Thymus (tissue), 11 donors: ENCODE data around the gene HIVEP2. TPM values are rescaled to one million over a fixed set of nuclear protein-coding genes. Genes with fewer than 3 reads are reported as not detected.

Source experiments
- DNase-seq, 9 donors: peaks; one replicate each; pipeline ENCODE4 v3.0.0-alpha.2; 2013; ENCODE audit warnings: low spot score in 9 of 9, low read depth in 6 of 9, missing footprints in 1 of 9
- H3K27ac ChIP-seq, 2 donors: one replicate each; pipeline ENCODE4 v1.5.1; 2013; ENCODE audit warnings: control low read depth in 1 of 2, low read depth in 1 of 2, low read length in 1 of 2, mild to moderate bottlenecking in 1 of 2, moderate library complexity in 1 of 2
- H3K27me3 ChIP-seq, 2 donors: one replicate each; pipeline ENCODE4 v1.5.1; 2013; ENCODE audit warnings: low read length in 1 of 2; ENCODE audit not compliant: control insufficient read depth in 2 of 2, insufficient read depth in 1 of 2
- H3K36me3 ChIP-seq, 2 donors: one replicate each; pipeline ENCODE4 v1.5.1; 2013; ENCODE audit warnings: low read length in 1 of 2, mild to moderate bottlenecking in 1 of 2, moderate library complexity in 1 of 2; ENCODE audit not compliant: control insufficient read depth in 2 of 2, insufficient read depth in 2 of 2
- H3K4me1 ChIP-seq, 2 donors: one replicate each; pipeline ENCODE4 v1.5.1; 2013; ENCODE audit warnings: low read length in 2 of 2; ENCODE audit not compliant: control insufficient read depth in 2 of 2, insufficient read depth in 2 of 2
- H3K4me3 ChIP-seq, 2 donors: one replicate each; pipeline ENCODE4 v1.5.1; 2013; ENCODE audit warnings: low read length in 2 of 2, control low read depth in 1 of 2, mild to moderate bottlenecking in 1 of 2
- H3K9me3 ChIP-seq, 2 donors: one replicate each; pipeline ENCODE4 v1.5.1; 2013; ENCODE audit warnings: low read length in 1 of 2, mild to moderate bottlenecking in 1 of 2; ENCODE audit not compliant: control insufficient read depth in 2 of 2, insufficient read depth in 1 of 2
- WGBS: extraction: QIAGEN DNeasy Blood & Tissue Kit; methylation state at CpG from one replicate; pipeline ENCODE4 v1.1.7; 2013; 5-methylcytosine and 5-hydroxymethylcytosine counted together
- polyA plus RNA-seq: library from polyadenylated mRNA; stranded (reverse); fragments of 200-250 nt; gene quantifications from one replicate; pipeline ENCODE4 v1.2.3, GENCODE V29; 2013
- total RNA-seq: library from RNA; stranded (reverse); fragments of 120-200 nt; gene quantifications from one replicate; pipeline ENCODE4 v1.2.4, GENCODE V29; 2013
- donor health status: healthy.

Gene HIVEP2
- total and polyA plus RNA-seq, 2 donors: 11.6 to 16.4 TPM

GRCh38 chr6:142744836-142745235 is 200.1 kb downstream of the HIVEP2 start:
- Histone ChIP-seq H3K36me3 (no peaks in the 10 kb centered on the region), H3K27ac (no peak overlapping the region), H3K27me3 (no peaks in the 10 kb centered on the region), H3K4me1 (peaks cover 0 to 7% of the 10 kb centered on the region in 2 donors), H3K9me3 (no peaks in the 10 kb centered on the region), H3K4me3 (no peak overlapping the region)
- DNase-seq: no peak
- WGBS: 98% methylated on average over 2 of the region's 2 CpGs

GRCh38 chr6:142740449-142740848 is 204.5 kb downstream of the HIVEP2 start:
- WGBS: 96% methylated on average over 4 of the region's 4 CpGs
- no peaks in the 10 kb centered on the region for H3K27me3 ChIP-seq
- no peaks in the 10 kb centered on the region for H3K4me1 ChIP-seq
- H3K36me3 ChIP-seq: no peaks in the 10 kb centered on the region
- DNase-seq: no peak
- H3K27ac ChIP-seq: no peak overlapping the region
- H3K9me3 ChIP-seq: no peaks in the 10 kb centered on the region
- no peak overlapping the region for H3K4me3 ChIP-seq

GRCh38 chr6:142738731-142739130 is 206.2 kb downstream of the HIVEP2 start:
- Histone ChIP-seq H3K27me3 (no peaks in the 10 kb centered on the region), H3K4me3 (no peak overlapping the region), H3K36me3 (no peaks in the 10 kb centered on the region), H3K4me1 (no peaks in the 10 kb centered on the region), H3K27ac (no peak overlapping the region), H3K9me3 (no peaks in the 10 kb centered on the region)
- no peak for DNase-seq
- WGBS: 69% methylated on average over 2 of the region's 2 CpGs

GRCh38 chr6:142738035-142738396 is 207.0 kb downstream of the HIVEP2 start:
- Histone ChIP-seq H3K36me3 (no peaks in the 10 kb centered on the region), H3K27me3 (no peaks in the 10 kb centered on the region), H3K4me1 (no peaks in the 10 kb centered on the region), H3K27ac (no peak overlapping the region), H3K9me3 (no peaks in the 10 kb centered on the region), H3K4me3 (no peak overlapping the region)
- DNase-seq: no peak
- WGBS: 97% methylated on average over 4 of the region's 4 CpGs

GRCh38 chr6:142737368-142738034 is 207.5 kb downstream of the HIVEP2 start:
- DNase-seq: no peak
- Histone ChIP-seq H3K27ac (no peak overlapping the region), H3K4me3 (no peak overlapping the region), H3K9me3 (no peaks in the 10 kb centered on the region), H3K27me3 (no peaks in the 10 kb centered on the region), H3K4me1 (no peaks in the 10 kb centered on the region), H3K36me3 (no peaks in the 10 kb centered on the region)
- 70% methylated on average over 3 of the region's 3 CpGs for WGBS

GRCh38 chr6:142735204-142735603 is 209.8 kb downstream of the HIVEP2 start:
- no peak for DNase-seq
- no peak overlapping the region for H3K27ac ChIP-seq
- no peak overlapping the region for H3K4me3 ChIP-seq
- H3K36me3 ChIP-seq: no peaks in the 10 kb centered on the region
- no peaks in the 10 kb centered on the region for H3K4me1 ChIP-seq
- no peaks in the 10 kb centered on the region for H3K9me3 ChIP-seq
- H3K27me3 ChIP-seq: no peaks in the 10 kb centered on the region
- WGBS: 88% methylated on average over 4 of the region's 4 CpGs

- H3K27ac ChIP-seq: no peak overlapping the region
- DNase-seq: no peak
- H3K4me1 ChIP-seq: peaks cover 2 to 6% of the 10 kb centered on the region in 2 donors
- H3K27me3 ChIP-seq: no peaks in the 10 kb centered on the region
- no peak overlapping the region for H3K4me3 ChIP-seq
- H3K9me3 ChIP-seq: no peaks in the 10 kb centered on the region
- H3K36me3 ChIP-seq: no peaks in the 10 kb centered on the region
These were observed 212.2 kb downstream of the HIVEP2 start for GRCh38 chr6:142732790-142733189.

GRCh38 chr6:142731611-142732010 is 213.4 kb downstream of the HIVEP2 start:
- Histone ChIP-seq H3K27me3 (no peaks in the 10 kb centered on the region), H3K36me3 (no peaks in the 10 kb centered on the region), H3K4me1 (peaks cover 2 to 6% of the 10 kb centered on the region in 2 donors), H3K9me3 (no peaks in the 10 kb centered on the region), H3K4me3 (no peak overlapping the region), H3K27ac (no peak overlapping the region)
- no peak for DNase-seq
- 97% methylated on average over 5 of the region's 5 CpGs for WGBS

GRCh38 chr6:142729618-142730017 is 215.4 kb downstream of the HIVEP2 start:
- DNase-seq: no peak
- Histone ChIP-seq H3K4me3 (no peak overlapping the region), H3K27me3 (no peaks in the 10 kb centered on the region), H3K4me1 (peaks cover 2 to 6% of the 10 kb centered on the region in 2 donors), H3K9me3 (no peaks in the 10 kb centered on the region), H3K36me3 (no peaks in the 10 kb centered on the region), H3K27ac (no peak overlapping the region)
- 33% methylated on average over 4 of the region's 4 CpGs for WGBS
